HG03103 (cell line): ENCODE data around the gene RSL24D1.
"Not testable (repeated sequence)": the region's sequence is repeated elsewhere in the genome, so short reads cannot be mapped to it uniquely, and the experiment has no call there.

Experiments
- ATAC-seq: cut with Tn5 transposase; IDR thresholded peaks from one replicate; pipeline ENCODE4 v1.9.1; 2021; ENCODE audit warnings: low read depth; ENCODE audit not compliant: unreplicated experiment

The RSL24D1 gene

DNA sequence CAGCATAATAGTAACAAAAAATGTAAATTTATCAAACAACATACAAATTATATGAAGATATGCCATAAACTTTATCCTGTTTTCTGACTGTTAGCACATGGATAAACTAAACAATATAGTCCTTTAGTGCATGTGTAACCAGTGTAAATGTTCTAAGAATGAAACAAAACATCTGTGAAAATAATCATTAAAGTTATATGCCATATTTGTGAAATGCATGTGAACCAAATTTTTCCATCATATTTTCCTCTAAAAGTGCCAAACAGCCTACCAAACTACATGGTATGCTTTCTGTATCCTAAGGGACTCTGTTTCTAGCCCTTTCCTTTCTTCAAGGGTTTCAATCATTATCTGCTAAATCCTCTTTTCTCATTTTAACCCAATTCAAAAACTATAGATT lies 23.9 kb upstream of the RSL24D1 start:
- ATAC-seq = no peak

DNA sequence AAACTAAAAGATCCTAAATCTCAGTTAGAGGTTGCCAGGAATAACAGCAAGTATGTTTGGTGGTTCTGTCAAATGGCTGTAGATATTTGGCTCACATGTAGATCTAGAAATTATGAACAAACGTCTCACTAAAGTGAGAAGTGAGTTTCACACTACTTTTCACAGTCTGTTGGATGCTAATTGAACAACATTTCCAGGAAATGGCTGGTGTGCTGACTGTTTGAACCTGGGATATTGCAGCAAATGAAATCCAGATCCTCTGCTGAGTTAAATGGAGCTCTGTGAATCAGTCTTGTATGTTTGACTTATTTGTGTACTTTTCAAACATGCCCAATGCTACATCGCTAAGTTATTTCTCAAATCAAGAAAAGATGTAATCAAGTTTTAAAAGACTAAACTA lies 21.3 kb upstream of the RSL24D1 start:
- no peak for ATAC-seq

DNA sequence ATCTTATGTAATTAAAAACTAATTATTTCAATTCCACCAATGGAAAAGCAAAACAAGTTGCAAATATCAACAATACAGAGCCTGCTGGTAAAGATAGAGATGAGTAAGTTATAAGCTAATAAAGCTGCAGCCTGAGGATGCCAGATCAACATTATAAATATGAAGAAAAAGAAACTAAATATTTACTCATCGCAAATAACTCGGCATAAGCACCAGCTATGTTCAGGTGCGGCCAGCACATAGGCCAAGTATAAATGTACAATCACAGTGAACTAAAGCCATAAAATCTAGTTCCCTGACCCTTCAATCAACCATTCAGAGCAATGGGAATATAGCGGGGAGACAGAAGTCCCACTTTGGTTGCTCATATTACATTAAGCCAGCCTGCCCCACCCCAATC lies 7.7 kb upstream of the RSL24D1 start:
- ATAC-seq = no peak

DNA sequence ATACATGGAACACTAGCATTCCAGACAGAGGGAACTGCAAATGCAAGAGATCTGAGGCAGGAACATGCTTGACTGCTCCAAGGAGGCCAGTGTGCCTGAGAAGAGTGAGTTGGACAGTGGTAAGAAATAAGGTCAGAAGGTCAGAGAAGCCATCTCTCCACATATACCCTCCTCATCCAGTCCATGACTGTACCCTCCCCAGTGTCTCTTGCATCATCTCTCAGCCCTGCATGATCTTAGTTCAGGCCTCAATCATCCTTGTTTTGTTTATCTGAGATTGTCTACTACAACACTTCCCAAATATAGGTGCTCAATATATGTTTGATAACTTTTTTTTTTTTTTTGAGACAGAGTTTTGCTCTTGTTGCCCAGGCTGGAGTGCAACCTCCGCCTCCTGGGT lies 5.5 kb upstream of the RSL24D1 start:
- ATAC-seq = no peak

DNA sequence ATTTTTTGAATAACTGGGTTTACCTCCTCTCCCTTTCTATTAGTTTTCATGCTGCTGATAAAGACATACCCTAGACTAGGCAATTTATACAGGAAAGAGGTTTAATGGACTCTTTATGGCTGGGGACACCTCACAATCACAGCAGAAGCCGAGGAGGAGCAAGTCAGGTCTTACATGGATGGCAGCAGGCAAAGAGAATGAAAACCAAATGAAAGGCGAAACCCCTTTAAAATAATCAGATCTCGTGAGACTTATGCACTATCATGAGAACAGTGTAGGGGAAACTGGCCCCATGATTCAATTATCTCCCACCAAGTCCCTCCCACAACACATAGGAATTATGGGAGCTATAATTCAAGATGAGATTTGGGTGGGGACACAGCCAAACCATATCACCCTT lies 2.0 kb upstream of the RSL24D1 start:
- ATAC-seq = no peak

DNA sequence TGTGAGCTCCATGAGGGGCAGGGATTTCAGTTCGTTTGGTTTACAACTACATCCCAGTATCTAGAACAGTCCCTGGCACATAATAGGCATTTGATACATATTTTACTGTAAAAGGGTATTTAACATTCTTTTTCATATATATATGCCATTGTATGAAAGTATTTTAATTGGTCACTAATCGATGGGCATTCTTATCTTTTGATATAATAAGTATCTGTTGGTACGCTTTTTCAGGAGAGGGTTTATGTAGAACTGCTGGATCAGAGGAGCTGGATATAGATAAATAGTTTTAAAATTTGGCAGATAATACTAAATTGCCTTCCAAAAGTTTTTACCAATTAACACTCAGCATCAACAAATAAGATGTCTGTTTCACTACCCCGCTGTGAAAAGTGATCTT lies 978 bp upstream of the RSL24D1 start:
- ATAC-seq = no peak

DNA sequence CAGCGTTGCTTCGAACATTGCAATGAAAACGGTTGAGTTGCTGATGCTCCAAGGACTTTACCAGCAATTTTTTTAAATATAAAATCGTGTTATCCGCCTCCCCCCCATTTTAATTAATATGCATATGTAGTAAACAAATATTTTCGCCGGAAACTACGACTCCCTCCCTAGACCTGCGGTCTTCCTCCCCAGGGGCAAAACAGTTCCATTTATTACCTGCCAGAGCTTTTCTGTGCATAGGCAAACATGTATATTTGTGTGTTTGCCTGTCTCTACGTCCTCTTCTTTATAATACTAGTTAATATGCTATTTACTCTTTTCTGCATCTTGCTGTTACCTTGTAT lies 593 bp upstream of the RSL24D1 start:
- ATAC-seq = peak; percentile 6

DNA sequence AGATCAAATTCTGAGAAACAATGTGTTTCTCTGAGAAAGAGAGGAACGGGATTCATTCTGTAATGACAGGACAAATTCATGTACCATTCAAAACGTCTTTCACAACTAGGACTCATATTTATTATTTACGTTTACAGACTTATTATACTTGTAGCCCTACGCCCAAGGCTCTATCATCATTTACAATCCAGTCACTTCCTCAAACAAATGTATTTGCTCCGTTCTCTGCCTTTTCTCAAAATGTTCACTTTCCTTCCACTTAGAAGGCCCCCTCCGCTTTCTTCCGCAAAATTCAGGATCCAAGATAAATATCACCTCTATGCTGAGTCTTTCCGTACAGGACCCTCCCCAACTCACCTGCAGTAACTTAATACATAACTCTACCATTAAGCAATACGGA lies 745 bp downstream of the RSL24D1 start:
- ATAC-seq = no peak

DNA sequence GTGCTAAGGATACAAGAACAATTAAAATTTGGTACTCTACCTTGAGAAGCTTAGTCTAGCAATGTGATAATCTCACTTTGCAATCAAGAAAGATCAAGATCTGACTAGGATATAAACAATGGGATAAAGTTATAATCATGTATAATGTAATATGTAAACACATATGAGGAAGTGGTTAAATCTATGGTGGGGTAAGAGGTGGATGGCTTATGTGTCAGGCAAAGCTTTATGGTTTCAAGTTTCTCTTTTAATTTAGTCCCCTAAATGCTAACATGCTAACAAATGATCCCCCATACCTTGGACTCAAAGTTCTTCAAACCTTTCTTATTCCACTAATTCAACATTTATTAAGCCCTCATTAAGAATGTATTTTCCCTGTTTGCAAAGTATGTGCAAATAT lies 2.5 kb downstream of the RSL24D1 start:
- no peak for ATAC-seq

DNA sequence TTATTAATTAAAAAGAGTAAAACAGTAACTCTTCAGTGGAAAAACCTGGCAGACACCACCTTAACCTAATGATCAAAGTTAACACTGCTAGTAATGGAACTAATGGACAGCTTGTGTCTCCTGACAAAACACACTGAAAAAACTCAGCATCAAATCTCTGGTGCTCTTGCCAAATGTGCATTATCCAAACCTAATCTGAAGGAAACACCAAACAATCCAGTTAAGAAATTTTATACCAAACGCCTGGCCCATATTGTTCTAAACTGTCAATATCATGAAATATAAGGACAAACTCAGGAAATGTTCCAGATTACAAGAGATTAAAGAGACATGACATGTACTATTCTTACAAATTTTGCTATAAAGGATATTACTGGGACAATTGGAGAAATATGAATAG lies 10.4 kb downstream of the RSL24D1 start:
- ATAC-seq = no peak

DNA sequence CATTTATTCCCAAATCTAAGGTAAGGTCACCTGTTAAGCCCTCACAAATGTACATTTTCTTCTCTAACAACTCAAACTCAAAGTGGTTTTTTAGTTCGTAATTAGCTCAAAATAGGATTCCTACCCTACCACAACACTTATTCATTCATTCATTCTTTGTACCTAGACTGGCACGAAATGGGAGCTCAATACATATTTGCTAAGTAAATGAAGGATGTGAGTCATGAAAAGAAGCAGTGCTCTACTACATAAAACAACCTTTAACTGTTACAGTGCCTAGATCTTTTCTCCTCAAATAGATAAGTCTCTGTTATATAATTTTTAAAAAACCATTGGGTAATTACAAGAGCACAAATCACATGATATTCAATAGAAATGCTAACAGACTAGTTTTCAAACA lies 13.1 kb downstream of the RSL24D1 start:
- ATAC-seq = no peak

DNA sequence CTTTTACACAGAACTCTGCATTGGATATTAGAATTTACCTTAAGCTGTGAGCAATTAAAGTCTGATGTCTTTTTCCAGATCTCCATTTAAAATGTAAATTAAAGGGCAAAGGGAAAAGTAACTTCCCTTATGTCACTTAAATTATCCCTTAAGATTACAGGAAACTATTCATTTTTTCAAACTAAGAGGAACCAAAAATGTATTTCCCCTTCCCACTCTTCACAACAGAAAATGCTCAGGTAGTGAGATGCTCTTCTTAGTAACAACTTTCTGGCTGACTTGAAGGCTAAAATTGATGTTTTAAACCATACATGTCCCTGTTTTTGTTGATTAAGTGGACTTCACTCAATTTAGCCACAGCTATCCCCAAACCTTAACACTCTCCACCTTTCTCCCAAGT lies 17.6 kb downstream of the RSL24D1 start:
- ATAC-seq = no peak

DNA sequence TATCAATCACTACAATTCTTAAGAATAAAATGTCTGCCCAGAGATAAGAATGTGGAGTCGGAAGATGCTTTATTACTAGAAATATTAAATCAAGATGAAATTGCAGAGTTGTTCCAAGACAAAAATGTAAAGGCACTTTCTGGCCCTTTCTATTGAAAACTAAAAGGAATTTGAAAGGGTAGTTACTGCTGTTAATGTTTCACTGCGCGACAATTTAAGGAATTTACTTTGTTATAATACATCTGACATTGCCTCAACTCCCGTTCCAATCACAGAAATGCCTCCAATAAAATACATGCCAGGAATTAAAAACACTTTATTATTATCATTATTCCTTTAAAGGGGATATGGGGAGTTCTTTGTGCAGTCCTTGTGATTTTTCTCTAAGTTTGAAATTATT lies 26.4 kb downstream of the RSL24D1 start:
- no peak for ATAC-seq

DNA sequence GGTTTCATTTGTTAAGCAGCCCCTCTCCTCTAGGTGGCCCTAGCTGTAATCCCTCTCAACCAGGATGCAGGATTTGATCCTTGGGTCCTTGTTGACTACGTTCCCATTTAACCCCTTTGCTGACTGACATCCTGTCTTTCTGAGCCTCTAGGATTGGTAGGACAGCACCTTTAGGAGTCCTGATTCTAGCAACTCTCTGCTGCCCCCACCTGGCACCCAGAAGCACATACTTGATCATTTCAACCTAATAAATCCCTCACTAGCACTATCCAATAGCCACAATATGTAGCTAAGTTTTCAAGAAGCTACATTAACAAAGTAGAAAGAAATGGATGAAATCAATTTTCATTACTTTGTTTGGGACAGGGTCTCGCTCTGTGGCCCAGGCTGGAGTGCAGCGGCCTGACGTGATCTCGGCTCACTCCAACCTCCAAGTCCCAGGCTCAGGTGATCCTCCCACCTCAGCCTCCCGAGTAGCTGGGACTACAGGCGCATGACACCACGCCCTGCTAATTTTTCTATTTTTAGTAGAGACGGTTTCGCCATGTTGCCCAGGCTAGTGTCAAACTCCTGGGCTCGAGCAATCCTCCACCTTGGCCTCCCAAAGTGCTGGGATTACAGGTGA lies 28.3 kb downstream of the RSL24D1 start:
- peak; percentile 91 for ATAC-seq

DNA sequence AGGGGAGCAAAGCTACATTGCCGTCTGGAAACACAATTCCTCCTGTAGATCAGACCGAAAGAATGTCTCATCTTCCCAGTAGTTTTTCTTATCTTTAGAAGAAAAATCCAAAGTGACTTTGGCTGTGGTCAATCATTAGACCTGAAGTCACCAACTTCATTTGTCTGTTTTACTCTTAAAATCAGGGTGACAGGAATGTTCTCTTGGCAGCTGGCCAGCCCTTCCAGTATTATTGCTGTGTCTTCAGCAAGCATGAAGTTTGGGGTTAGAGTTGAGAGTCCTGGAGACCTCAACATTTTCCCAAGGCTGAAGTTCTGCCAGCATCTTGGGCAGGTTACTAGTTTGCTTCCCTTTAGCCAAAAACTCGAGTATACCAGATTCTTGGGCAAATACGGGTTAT lies 32.5 kb downstream of the RSL24D1 start:
- no peak for ATAC-seq

DNA sequence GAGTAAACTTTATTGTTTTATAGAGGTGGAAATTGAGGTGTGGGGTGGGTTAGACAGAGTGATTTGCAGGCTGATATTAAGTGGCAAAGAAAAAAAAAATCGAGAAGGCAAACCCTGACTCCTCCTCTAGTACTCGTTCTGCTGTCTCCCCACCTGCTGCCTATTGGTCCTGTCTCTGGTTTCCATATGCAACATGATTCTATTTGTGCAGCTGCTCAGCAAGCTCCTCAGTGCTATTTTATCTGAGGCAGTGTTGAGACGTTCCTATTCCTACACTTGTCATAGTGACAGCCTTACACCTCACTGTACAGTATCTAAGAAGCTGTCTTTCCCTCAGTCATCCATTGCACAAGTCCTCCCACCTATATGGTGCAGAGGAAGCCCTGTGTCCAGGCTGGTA lies 45.1 kb downstream of the RSL24D1 start:
- ATAC-seq = no peak

DNA sequence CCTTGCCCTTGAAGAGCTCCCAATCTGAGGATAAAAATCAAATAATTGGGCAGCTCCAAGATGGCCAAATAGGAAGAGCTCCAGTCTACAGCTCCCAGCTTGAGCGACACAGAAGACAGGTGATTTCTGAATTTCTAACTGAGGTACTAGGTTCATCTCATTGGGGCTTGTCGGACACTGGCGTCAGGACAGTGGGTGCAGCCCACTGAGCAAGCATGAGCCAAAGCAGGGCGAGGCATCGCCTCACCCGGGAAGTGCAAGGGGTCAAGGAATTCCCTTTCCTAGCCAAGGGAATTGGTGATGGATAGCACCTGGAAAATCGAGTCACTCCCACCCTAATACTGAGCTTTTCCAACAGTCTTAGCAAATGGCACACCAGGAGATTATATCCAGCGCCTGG lies 53.6 kb downstream of the RSL24D1 start:
- not testable (repeated sequence) for ATAC-seq

DNA sequence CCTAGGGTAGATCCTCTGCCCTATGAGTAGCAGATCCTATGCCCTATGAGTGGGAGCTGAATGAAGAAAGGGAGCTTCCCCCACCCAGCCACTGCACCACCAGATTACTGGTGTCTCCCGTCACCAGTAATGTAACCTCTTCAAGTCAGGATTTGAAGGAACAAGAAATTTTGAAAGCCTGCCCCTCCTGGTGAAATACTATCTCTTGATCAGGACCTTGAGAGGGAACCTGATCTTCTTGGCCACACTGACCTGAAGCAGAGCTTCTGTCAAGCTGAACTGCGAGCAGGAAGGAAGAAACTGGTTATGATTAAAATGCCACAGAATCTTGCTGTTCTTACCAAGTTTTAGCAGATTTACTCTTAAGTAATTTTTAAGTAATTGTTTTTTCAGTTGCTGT lies 62.8 kb downstream of the RSL24D1 start:
- no peak for ATAC-seq

DNA sequence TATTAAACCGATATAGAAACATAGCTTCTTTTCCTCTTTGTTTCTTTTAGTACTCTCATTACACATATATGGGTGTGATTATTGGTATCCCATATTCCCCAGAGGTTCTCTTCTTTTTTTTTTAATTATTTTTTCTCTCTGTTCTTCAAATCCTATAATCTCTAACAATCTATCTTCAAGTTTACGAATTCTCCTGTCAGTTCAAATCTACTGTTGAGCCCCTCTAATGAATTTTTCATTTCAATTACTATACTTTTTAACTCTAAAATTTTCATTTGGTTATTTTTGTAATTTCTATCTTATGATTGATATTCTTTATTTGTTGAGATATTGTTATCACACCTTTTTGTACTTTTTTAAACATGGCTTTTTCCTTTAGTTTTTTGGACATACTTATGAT lies 64.1 kb downstream of the RSL24D1 start:
- ATAC-seq = no peak
